Measurements from ENCODE around the gene SCPEP1.

DNA sequence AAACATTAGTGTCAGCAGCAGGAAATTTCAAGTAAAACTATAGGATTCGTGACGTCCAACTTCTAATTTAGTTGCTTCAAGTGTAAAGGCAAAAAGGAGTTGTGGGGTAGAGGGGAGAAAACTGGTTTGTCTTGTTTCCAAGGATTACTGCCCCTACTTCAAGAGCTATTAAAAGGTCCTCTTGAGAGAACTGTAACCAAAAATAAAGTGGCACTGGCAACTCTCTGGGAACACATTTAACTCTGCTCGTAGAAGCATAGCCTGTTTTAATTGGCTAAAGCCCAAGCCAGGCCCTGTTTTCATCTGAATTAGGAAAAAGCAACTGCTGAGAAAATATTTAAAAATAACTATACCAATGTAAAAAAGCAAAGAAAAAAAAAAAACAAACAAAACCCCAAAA lies 55.4 kb downstream of the SCPEP1 start:
- no peak for TF ChIP-seq EZH2 (IDR thresholded peaks at IDR 0.05; ENCODE audit: borderline replicate concordance, insufficient read depth, low read length, poor library complexity, severe bottlenecking)
- TF ChIP-seq, protein P1, sequence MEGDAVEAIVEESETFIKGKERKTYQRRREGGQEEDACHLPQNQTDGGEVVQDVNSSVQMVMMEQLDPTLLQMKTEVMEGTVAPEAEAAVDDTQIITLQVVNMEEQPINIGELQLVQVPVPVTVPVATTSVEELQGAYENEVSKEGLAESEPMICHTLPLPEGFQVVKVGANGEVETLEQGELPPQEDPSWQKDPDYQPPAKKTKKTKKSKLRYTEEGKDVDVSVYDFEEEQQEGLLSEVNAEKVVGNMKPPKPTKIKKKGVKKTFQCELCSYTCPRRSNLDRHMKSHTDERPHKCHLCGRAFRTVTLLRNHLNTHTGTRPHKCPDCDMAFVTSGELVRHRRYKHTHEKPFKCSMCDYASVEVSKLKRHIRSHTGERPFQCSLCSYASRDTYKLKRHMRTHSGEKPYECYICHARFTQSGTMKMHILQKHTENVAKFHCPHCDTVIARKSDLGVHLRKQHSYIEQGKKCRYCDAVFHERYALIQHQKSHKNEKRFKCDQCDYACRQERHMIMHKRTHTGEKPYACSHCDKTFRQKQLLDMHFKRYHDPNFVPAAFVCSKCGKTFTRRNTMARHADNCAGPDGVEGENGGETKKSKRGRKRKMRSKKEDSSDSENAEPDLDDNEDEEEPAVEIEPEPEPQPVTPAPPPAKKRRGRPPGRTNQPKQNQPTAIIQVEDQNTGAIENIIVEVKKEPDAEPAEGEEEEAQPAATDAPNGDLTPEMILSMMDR (IDR thresholded peaks at IDR 0.05; ENCODE audit: poor library complexity, severe bottlenecking), result no peak
- no peak for TF ChIP-seq EP300 (conservative IDR thresholded peaks at IDR 0.05; ENCODE audit: poor library complexity, severe bottlenecking)
- TF ChIP-seq POLR2AphosphoS5 (IDR thresholded peaks at IDR 0.05), result no peak
- TF ChIP-seq TAF1 (IDR thresholded peaks at IDR 0.05; ENCODE audit: low read depth), result no peak
- TF ChIP-seq MXI1 (conservative IDR thresholded peaks at IDR 0.05; ENCODE audit: poor library complexity, severe bottlenecking), result no peak
